Naive thymus-derived CD4-positive, alpha-beta T cell (primary cell): ENCODE data around the gene MYO5A. TPM values are rescaled to one million over a fixed set of nuclear protein-coding genes. Genes with fewer than 3 reads are reported as not detected.
A peak's percentile ranks its signal among the peaks of the same experiment; 100 is the strongest.

Source experiments
- ATAC-seq: fragments of 150-1000 bp; cut with Tn5 transposase; 2 replicates; pipeline ENCODE4 v1.10.0; 2021; ENCODE audit warnings: mild to moderate bottlenecking, moderate library complexity
- CTCF ChIA-PET: fragments of 350-600 bp; sonication (Branson Sonifier 250); formaldehyde crosslinking; loops from one replicate; lab custom pipeline; 2021; ENCODE audit warnings: antibody characterized with exemption; lab: Charles Lee
- POLR2A ChIA-PET: fragments of 350-600 bp; sonication (Branson Sonifier 250); formaldehyde crosslinking; loops from one replicate; lab custom pipeline; 2021; ENCODE audit warnings: antibody characterized with exemption, inconsistent platforms; lab: Charles Lee
- DNase-seq, 9 donors: peaks; one replicate each; pipeline versions ENCODE4 v3.0.0 to v3.0.0-alpha.2; 2020 to 2022; ENCODE audit warnings: mixed read lengths in 1 of 9
- H3K27ac ChIP-seq: one replicate; pipeline ENCODE4 v1.7.0; 2013; ENCODE audit warnings: mild to moderate bottlenecking, low read depth, low read length, moderate library complexity
- H3K27me3 ChIP-seq, 2 donors: one replicate each; pipeline ENCODE4 v1.7.0; 2013; ENCODE audit warnings: low read length in 2 of 2, mild to moderate bottlenecking in 2 of 2, moderate library complexity in 2 of 2; ENCODE audit not compliant: control insufficient read depth in 2 of 2, insufficient read depth in 2 of 2
- H3K36me3 ChIP-seq, 3 experiments: 1 replicate in 2 of 3; 2 replicates in 1 of 3; pipeline ENCODE4 v1.7.0; 2013; ENCODE audit warnings: low read length in 3 of 3, mild to moderate bottlenecking in 3 of 3, moderate library complexity in 1 of 3; ENCODE audit not compliant: insufficient read depth in 3 of 3, control insufficient read depth in 2 of 3
- H3K4me1 ChIP-seq, 2 donors: one replicate each; pipeline ENCODE4 v1.7.0; 2013; ENCODE audit warnings: low read length in 2 of 2, mild to moderate bottlenecking in 2 of 2, moderate library complexity in 1 of 2; ENCODE audit not compliant: control insufficient read depth in 2 of 2, insufficient read depth in 2 of 2
- H3K4me3 ChIP-seq: 2 replicates; pipeline ENCODE4 v1.7.0; 2013; ENCODE audit warnings: mild to moderate bottlenecking, low read length
- H3K9me3 ChIP-seq, 3 experiments: 1 replicate in 2 of 3; 2 replicates in 1 of 3; pipeline ENCODE4 v1.7.0; 2013; ENCODE audit warnings: low read length in 3 of 3; ENCODE audit not compliant: control insufficient read depth in 2 of 3
- H3K27ac Mint-ChIP-seq, 9 donors: one replicate each; pipeline ENCODE4 v1.8.0; 2020 to 2022; ENCODE audit warnings: mixed read lengths in 9 of 9, mild to moderate bottlenecking in 8 of 9, moderate library complexity in 5 of 9, inconsistent platforms in 2 of 9
- H3K27me3 Mint-ChIP-seq, 5 donors: one replicate each; pipeline ENCODE4 v1.8.0; 2021 to 2022; ENCODE audit warnings: mixed read lengths in 5 of 5, mild to moderate bottlenecking in 1 of 5
- H3K36me3 Mint-ChIP-seq, 5 donors: one replicate each; pipeline ENCODE4 v1.8.0; 2020 to 2022; ENCODE audit warnings: mixed read lengths in 5 of 5, mild to moderate bottlenecking in 3 of 5, inconsistent platforms in 1 of 5
- H3K4me1 Mint-ChIP-seq, 7 donors: one replicate each; pipeline ENCODE4 v1.8.0; 2020 to 2022; ENCODE audit warnings: mixed read lengths in 7 of 7, mild to moderate bottlenecking in 3 of 7, inconsistent platforms in 1 of 7
- H3K4me3 Mint-ChIP-seq, 10 donors: one replicate each; pipeline ENCODE4 v1.8.0; 2020 to 2022; ENCODE audit warnings: mild to moderate bottlenecking in 10 of 10, mixed read lengths in 10 of 10, moderate library complexity in 6 of 10, inconsistent platforms in 2 of 10
- H3K9me3 Mint-ChIP-seq, 11 donors: one replicate each; pipeline ENCODE4 v1.8.0; 2020 to 2022; ENCODE audit warnings: mixed read lengths in 11 of 11, mild to moderate bottlenecking in 4 of 11, inconsistent platforms in 1 of 11, moderate library complexity in 1 of 11
- intact Hi-C, 2 donors: fragments of 100-400 bp; cut with micrococcal nuclease; formaldehyde crosslinking; loops; one replicate each; pipeline ENCODE4 v1.15.1; 2023
- polyA plus RNA-seq, 2 donors: library from polyadenylated mRNA; unstranded; fragments of 300-500 nt; fragmentation: Illumina TruSeq; gene quantifications; one replicate each; pipeline ENCODE4 v1.2.3, GENCODE V29; 2021
- total RNA-seq, 6 experiments: library from RNA in 5 of 6; stranded (reverse) in 5 of 6; gene quantifications; 1 replicate in 5 of 6; 2 replicates in 1 of 6; pipeline ENCODE4 v1.2.3 and lab custom pipeline; 2021 to 2026

MYO5A gene
- total and polyA plus RNA-seq, 7 experiments from 2014 or later = 4.2 to 39.6 (median 20.8) TPM

GRCh38 chr15:52349052-52349700, 179.5 kb downstream of the MYO5A start:
- intact Hi-C loops = no loop called here
- no peaks in the 10 kb centered on the region for H3K27me3 ChIP-seq
- ChIA-PET POLR2A (no interaction called here), CTCF (no interaction called here)
- H3K36me3 ChIP-seq = peaks cover 0 to 46% (median 13%) of the 10 kb centered on the region in 3 experiments
- ATAC-seq (no peak), DNase-seq (no peak)
- H3K9me3 ChIP-seq = no peaks in the 10 kb centered on the region
- H3K9me3 Mint-ChIP-seq = peaks cover 0 to 3% (median 0%) of the 10 kb centered on the region in 11 donors
- no peak overlapping the region for H3K27ac ChIP-seq
- H3K27ac Mint-ChIP-seq = peak overlapping the region in 1 of 9 donors; percentile 54
- H3K4me1 Mint-ChIP-seq = peaks cover 0 to 9% (median 0%) of the 10 kb centered on the region in 7 donors
- H3K36me3 Mint-ChIP-seq = peaks cover 7 to 45% (median 15%) of the 10 kb centered on the region in 5 donors
- H3K4me1 ChIP-seq = no peaks in the 10 kb centered on the region
- no peak overlapping the region for H3K4me3 Mint-ChIP-seq
- H3K4me3 ChIP-seq = no peak overlapping the region
- no peaks in the 10 kb centered on the region for H3K27me3 Mint-ChIP-seq

- H3K4me1 ChIP-seq = no peaks in the 10 kb centered on the region
- Mint-ChIP-seq H3K9me3 (peaks cover 0 to 3% (median 0%) of the 10 kb centered on the region in 11 donors), H3K4me3 (no peak overlapping the region), H3K36me3 (peaks cover 7 to 44% (median 17%) of the 10 kb centered on the region in 5 donors), H3K4me1 (peaks cover 0 to 11% (median 0%) of the 10 kb centered on the region in 7 donors), H3K27ac (no peak overlapping the region), H3K27me3 (no peaks in the 10 kb centered on the region)
- no peaks in the 10 kb centered on the region for H3K27me3 ChIP-seq
- H3K9me3 ChIP-seq = no peaks in the 10 kb centered on the region
- no peak overlapping the region for H3K4me3 ChIP-seq
- peaks cover 0 to 37% (median 13%) of the 10 kb centered on the region in 3 experiments for H3K36me3 ChIP-seq
- ChIA-PET POLR2A (no interaction called here), CTCF (interaction anchor here (1.4 kb wide), 1 partner anchor 17 kb away, joined by 4 read pairs; no protein-coding TSS in a partner anchor)
- intact Hi-C loops = no loop called here
- no peak overlapping the region for H3K27ac ChIP-seq
- DNase-seq (no peak), ATAC-seq (no peak)
Measured at GRCh38 chr15:52348056-52348745, 180.5 kb downstream of the MYO5A start.

GRCh38 chr15:52344592-52344991, 184.1 kb downstream of the MYO5A start:
- ChIA-PET CTCF (no interaction called here), POLR2A (no interaction called here)
- Mint-ChIP-seq H3K27ac (peak overlapping the region in 1 of 9 donors; percentile 6), H3K4me1 (peaks cover 0 to 11% (median 0%) of the 10 kb centered on the region in 7 donors), H3K4me3 (no peak overlapping the region), H3K27me3 (no peaks in the 10 kb centered on the region), H3K36me3 (peaks cover 0 to 29% (median 6%) of the 10 kb centered on the region in 5 donors), H3K9me3 (peaks cover 0 to 3% (median 0%) of the 10 kb centered on the region in 11 donors)
- no peak for ATAC-seq
- Histone ChIP-seq H3K36me3 (peaks cover 0 to 23% (median 0%) of the 10 kb centered on the region in 3 experiments), H3K4me3 (no peak overlapping the region), H3K4me1 (no peaks in the 10 kb centered on the region), H3K27ac (no peak overlapping the region), H3K9me3 (no peaks in the 10 kb centered on the region), H3K27me3 (no peaks in the 10 kb centered on the region)
- DNase-seq = no peak
- intact Hi-C loops = no loop called here

- ATAC-seq (no peak), DNase-seq (no peak)
- no peaks in the 10 kb centered on the region for H3K9me3 ChIP-seq
- peaks cover 0 to 24% (median 6%) of the 10 kb centered on the region in 5 donors for H3K36me3 Mint-ChIP-seq
- no peak overlapping the region for H3K27ac Mint-ChIP-seq
- no peak overlapping the region for H3K4me3 Mint-ChIP-seq
- no peak overlapping the region for H3K27ac ChIP-seq
- H3K27me3 ChIP-seq = no peaks in the 10 kb centered on the region
- POLR2A ChIA-PET = interaction anchor here (1.1 kb wide), 1 partner anchor 387 kb away, joined by 5 read pairs; no protein-coding TSS in a partner anchor
- intact Hi-C loops = no loop called here
- CTCF ChIA-PET = interaction anchor here (1.0 kb wide), 1 partner anchor 13 kb away, joined by 3 read pairs; no protein-coding TSS in a partner anchor
- peaks cover 0 to 2% (median 0%) of the 10 kb centered on the region in 11 donors for H3K9me3 Mint-ChIP-seq
- H3K27me3 Mint-ChIP-seq = no peaks in the 10 kb centered on the region
- H3K4me3 ChIP-seq = no peak overlapping the region
- peaks cover 0 to 20% (median 0%) of the 10 kb centered on the region in 3 experiments for H3K36me3 ChIP-seq
- no peaks in the 10 kb centered on the region for H3K4me1 ChIP-seq
- H3K4me1 Mint-ChIP-seq = peaks cover 0 to 11% (median 0%) of the 10 kb centered on the region in 7 donors
Measured at GRCh38 chr15:52343831-52344230, 184.8 kb downstream of the MYO5A start.

GRCh38 chr15:52340093-52340492, 188.6 kb downstream of the MYO5A start:
- no peak overlapping the region for H3K4me3 Mint-ChIP-seq
- no peaks in the 10 kb centered on the region for H3K27me3 ChIP-seq
- no peak for ATAC-seq
- CTCF ChIA-PET = interaction anchor here (0.7 kb wide), 1 partner anchor 8 kb away, joined by 3 read pairs; no protein-coding TSS in a partner anchor
- H3K27ac Mint-ChIP-seq = no peak overlapping the region
- no peak overlapping the region for H3K27ac ChIP-seq
- H3K4me1 Mint-ChIP-seq = peaks cover 0 to 20% (median 0%) of the 10 kb centered on the region in 7 donors
- H3K4me1 ChIP-seq = no peaks in the 10 kb centered on the region
- intact Hi-C loops = no loop called here
- H3K36me3 Mint-ChIP-seq = peaks cover 0 to 14% (median 0%) of the 10 kb centered on the region in 5 donors
- H3K9me3 ChIP-seq = no peaks in the 10 kb centered on the region
- no peak for DNase-seq
- POLR2A ChIA-PET = no interaction called here
- no peak overlapping the region for H3K4me3 ChIP-seq
- H3K27me3 Mint-ChIP-seq = no peaks in the 10 kb centered on the region
- peaks cover 0 to 11% (median 3%) of the 10 kb centered on the region in 3 experiments for H3K36me3 ChIP-seq
- H3K9me3 Mint-ChIP-seq = no peaks in the 10 kb centered on the region

- no peaks in the 10 kb centered on the region for H3K4me1 ChIP-seq
- CTCF ChIA-PET = interaction anchor here (1.3 kb wide), 1 partner anchor 82 kb away, joined by 5 read pairs; no protein-coding TSS in a partner anchor
- peaks cover 0 to 16% (median 0%) of the 10 kb centered on the region in 7 donors for H3K4me1 Mint-ChIP-seq
- H3K27ac Mint-ChIP-seq = no peak overlapping the region
- H3K9me3 Mint-ChIP-seq = no peaks in the 10 kb centered on the region
- no peak overlapping the region for H3K27ac ChIP-seq
- no peak for DNase-seq
- H3K27me3 Mint-ChIP-seq = no peaks in the 10 kb centered on the region
- H3K4me3 Mint-ChIP-seq = no peak overlapping the region
- H3K4me3 ChIP-seq = no peak overlapping the region
- peaks cover 0 to 17% (median 7%) of the 10 kb centered on the region in 3 experiments for H3K36me3 ChIP-seq
- intact Hi-C loops = no loop called here
- ATAC-seq = no peak
- no peaks in the 10 kb centered on the region for H3K27me3 ChIP-seq
- POLR2A ChIA-PET = no interaction called here
- H3K9me3 ChIP-seq = no peaks in the 10 kb centered on the region
- H3K36me3 Mint-ChIP-seq = peaks cover 0 to 16% (median 4%) of the 10 kb centered on the region in 5 donors
Measured at GRCh38 chr15:52338891-52339290, 189.8 kb downstream of the MYO5A start.
